Measurements from ENCODE around the gene RAX2.

The RAX2 gene

GRCh38 chr19:3800996-3801395, 29.0 kb upstream of the RAX2 start:
- DNase-seq: no peak

- DNase-seq: peak; percentile 23
Observed at GRCh38 chr19:3798137-3798536, 26.1 kb upstream of the RAX2 start.

GRCh38 chr19:3796358-3796757, 24.3 kb upstream of the RAX2 start:
- DNase-seq: no peak

- no peak for DNase-seq
Observed at GRCh38 chr19:3793799-3794198, 21.8 kb upstream of the RAX2 start.

- DNase-seq: no peak
Observed at GRCh38 chr19:3792114-3792513, 20.1 kb upstream of the RAX2 start.

GRCh38 chr19:3790941-3791340, 18.9 kb upstream of the RAX2 start:
- no peak for DNase-seq

- DNase-seq: no peak
Observed at GRCh38 chr19:3790209-3790734, 18.2 kb upstream of the RAX2 start.

- no peak for DNase-seq
Observed at GRCh38 chr19:3788996-3789778, 17.2 kb upstream of the RAX2 start.

GRCh38 chr19:3785938-3786824, 14.2 kb upstream of the RAX2 start, which contains the start of gene MATK:
Gene MATK, minus strand, starts transcription at chr19:3786381. Its CDS starts 1,246 bp downstream, at chr19:3785135.
- no peak for DNase-seq

- no peak for DNase-seq
Observed at GRCh38 chr19:3785451-3785937, 13.5 kb upstream of the RAX2 start.

- no peak for DNase-seq
Observed at GRCh38 chr19:3784607-3785450, 12.8 kb upstream of the RAX2 start.

GRCh38 chr19:3783660-3784584, 11.9 kb upstream of the RAX2 start:
- DNase-seq: peak; percentile 16

GRCh38 chr19:3782903-3783302, 10.9 kb upstream of the RAX2 start:
- no peak for DNase-seq

- DNase-seq: no peak
Observed at GRCh38 chr19:3782330-3782729, 10.3 kb upstream of the RAX2 start.

- no peak for DNase-seq
Observed at GRCh38 chr19:3781603-3782002, 9.6 kb upstream of the RAX2 start.

- DNase-seq: no peak
Observed at GRCh38 chr19:3780786-3781304, 8.8 kb upstream of the RAX2 start.

GRCh38 chr19:3778899-3779723, 7.1 kb upstream of the RAX2 start:
- DNase-seq: no peak

- DNase-seq: no peak
Observed at GRCh38 chr19:3778104-3778867, 6.3 kb upstream of the RAX2 start.

- DNase-seq: no peak
Observed at GRCh38 chr19:3776479-3777040, 4.5 kb upstream of the RAX2 start.
